NK-92 (cell line): ENCODE results near the gene NRP2.

Experiments
- DNase-seq: peaks from one replicate; lab custom pipeline; 2025; ENCODE audit not compliant: unreplicated experiment; lab: John Stamatoyannopoulos, UW

Gene NRP2

DNA sequence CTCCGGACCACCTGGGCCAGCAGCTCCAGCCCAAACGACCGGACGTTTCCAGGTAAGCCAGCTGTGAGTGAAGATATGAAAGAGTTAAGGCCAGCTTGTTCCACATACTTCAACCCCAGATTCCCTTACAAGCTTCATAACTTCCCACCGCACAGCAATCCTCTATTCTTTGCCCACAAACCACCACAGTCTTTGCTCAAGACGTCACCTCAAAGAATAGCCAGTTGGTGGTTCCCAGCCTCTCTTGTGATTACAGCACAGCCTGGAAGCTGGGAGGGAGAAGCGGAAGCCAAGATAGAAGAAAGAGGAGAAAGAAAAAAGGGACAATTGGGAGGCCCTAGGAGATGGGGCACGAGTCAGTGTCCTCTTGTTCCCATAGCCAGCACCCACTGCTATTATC, 70.6 kb downstream of the NRP2 start:
- no peak for DNase-seq

GRCh38 chr2:205754285-205754923, 72.1 kb downstream of the NRP2 start:
- no peak for DNase-seq

GRCh38 chr2:205754924-205755321, 72.6 kb downstream of the NRP2 start:
- no peak for DNase-seq

- no peak for DNase-seq
These were observed 73.6 kb downstream of the NRP2 start for GRCh38 chr2:205755923-205756322.

DNA sequence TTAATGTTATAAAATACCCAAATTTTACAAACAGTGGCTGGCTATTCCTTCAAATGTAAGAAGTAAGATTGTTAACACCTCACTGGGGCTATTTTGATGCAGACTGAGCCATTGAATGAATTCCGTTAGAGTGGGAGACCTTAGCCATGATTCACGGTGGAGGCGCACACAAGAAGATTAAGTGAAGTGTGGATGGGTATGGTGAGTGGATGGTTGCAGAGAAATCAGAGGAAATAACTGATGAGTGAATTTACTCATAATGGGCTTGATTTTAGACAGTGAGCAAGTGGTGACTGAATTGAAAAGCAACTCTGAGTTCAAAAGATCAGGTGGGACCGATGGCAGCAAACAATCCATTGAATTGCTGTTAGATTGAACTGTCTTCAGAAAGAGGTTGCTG, 75.0 kb downstream of the NRP2 start:
- no peak for DNase-seq

- no peak for DNase-seq
These were observed 75.8 kb downstream of the NRP2 start for GRCh38 chr2:205758051-205758450.

GRCh38 chr2:205758500-205758899, 76.2 kb downstream of the NRP2 start:
- DNase-seq, result no peak

GRCh38 chr2:205759257-205759656, 77.0 kb downstream of the NRP2 start:
- DNase-seq, result no peak

DNA sequence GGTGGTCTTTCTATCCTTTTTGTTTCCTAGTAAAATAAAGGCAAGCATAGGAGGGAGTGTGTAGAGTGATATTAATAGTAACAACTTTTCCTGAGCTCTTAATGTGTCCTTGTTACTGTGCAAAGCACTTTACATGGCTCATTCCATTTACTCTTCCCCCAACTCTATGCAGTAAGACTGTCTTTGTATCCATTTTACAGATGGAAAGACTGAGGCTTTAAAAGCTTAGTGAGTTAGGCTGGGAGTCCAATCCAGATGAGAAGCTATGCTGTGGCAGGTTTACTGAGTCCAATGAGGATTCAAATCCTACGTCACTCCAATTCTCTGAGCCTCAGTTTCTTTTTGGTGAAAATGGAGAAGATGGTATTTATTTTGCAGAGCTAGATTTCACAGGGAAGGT, 77.4 kb downstream of the NRP2 start:
- DNase-seq, result no peak

GRCh38 chr2:205760157-205760556, 77.9 kb downstream of the NRP2 start:
- no peak for DNase-seq

DNA sequence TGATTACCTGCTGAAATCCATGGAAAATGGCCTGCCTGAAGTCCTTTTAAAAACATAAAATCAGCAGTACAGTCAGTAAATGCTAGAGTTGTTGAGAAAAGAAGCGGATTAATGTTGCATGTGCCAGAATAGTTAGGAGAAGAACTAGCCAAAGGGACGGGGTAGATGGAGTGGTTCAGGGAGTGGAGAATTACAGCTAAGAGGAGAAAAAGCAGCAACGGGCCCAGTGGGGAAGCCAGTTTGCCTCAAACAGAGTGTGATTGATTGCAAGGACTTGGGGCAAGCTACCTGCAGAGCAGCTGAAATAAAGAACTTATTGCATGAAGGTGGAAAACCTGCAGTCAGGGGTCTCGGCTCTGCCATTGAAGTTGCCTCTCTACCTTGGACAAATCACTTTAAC, 79.1 kb downstream of the NRP2 start:
- DNase-seq, result no peak

DNA sequence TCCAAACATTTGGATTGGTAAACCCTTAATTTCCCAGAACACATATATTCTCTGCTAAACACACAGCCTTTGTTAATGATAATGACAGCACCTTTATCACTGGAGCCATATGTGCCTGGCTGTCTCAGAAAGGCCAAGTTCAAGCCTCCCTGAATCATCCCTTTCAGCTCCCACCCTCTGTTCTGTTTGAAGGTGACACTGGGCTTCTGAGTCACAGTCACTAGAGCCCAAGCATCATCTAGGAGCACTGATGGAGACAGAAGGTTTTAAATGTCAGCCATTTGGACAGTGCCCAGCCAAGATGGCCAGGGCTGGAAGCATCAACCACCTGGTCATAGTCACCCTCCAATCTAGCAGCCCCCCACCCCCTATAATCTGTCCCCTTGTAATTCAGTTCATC, 80.6 kb downstream of the NRP2 start:
- no peak for DNase-seq

- DNase-seq, result no peak
These were observed 81.5 kb downstream of the NRP2 start for GRCh38 chr2:205763708-205764211.

DNA sequence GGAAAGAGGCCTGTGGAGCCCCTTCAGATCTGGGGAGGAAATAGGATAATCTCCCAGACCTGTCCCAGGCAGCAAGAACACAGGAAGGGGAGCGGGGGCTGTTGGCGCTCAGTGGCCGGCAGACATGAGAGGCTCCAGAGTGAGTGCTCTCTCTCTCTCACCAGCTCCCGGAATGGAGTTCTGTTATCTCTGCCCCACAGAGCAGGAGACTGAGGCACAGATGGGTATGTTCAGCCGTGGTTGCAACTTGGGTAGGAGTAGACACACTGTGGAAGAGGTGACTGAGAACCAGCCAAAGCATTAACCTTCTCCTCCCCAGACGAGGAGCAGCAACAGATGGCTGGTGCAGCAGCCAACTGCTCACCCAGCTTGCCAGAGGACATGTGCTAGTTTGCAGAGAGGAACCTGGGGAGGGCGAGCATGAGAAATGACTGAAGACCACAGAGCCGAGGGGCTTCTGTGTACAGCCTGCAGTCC, 82.0 kb downstream of the NRP2 start:
- DNase-seq, result no peak

GRCh38 chr2:205765151-205765550, 82.8 kb downstream of the NRP2 start:
- DNase-seq, result no peak

DNA sequence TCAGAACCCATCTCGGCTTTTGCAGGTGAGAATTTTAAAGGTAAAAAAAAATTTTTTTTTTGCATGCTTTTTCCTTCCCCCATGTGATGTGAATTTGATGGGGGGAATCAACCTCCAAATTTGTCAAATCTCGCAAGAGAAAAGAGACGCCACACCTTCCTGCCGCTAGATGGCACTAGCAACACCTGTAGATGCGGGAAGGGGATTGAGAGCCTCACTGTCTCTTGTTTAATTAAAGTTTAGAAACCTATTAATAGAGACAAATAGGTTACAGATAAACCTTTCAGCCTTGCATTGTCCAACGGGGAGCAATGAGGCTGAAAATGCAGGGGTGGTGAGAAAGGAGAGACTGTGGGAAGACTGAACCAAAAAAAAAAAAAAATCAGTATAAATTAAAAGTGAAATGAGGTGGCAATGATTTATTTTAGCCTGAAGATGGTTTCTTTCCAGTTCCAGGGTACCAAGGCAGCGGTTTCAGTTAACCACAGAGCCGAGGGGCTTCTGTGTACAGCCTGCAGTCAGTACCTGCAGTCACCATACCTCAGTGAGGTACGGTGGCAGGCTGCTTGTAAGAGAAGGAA, 84.6 kb downstream of the NRP2 start:
- no peak for DNase-seq

DNA sequence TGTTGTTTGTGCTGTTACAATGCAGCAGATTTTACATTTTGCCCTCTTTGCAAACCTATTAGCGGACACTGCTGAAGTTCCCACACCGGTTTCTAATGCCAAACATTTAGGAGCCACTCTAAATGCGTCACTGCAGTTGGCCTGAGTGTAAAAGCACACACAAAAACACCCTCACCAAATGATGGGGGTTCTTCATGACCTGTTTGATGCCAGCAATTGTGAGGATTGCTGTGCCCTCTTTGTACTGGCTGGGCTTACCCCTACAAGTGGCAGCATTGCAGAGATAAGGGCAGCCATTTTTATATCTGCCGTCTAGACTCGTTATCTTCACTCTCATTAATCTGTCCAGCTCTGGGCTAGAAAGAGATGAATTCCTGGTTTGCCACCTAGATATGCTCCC, 85.3 kb downstream of the NRP2 start:
- no peak for DNase-seq

- DNase-seq, result no peak
These were observed 86.0 kb downstream of the NRP2 start for GRCh38 chr2:205768341-205768740.

- no peak for DNase-seq
These were observed 86.7 kb downstream of the NRP2 start for GRCh38 chr2:205768815-205769494.

GRCh38 chr2:205769495-205769850, 87.2 kb downstream of the NRP2 start:
- DNase-seq, result no peak

DNA sequence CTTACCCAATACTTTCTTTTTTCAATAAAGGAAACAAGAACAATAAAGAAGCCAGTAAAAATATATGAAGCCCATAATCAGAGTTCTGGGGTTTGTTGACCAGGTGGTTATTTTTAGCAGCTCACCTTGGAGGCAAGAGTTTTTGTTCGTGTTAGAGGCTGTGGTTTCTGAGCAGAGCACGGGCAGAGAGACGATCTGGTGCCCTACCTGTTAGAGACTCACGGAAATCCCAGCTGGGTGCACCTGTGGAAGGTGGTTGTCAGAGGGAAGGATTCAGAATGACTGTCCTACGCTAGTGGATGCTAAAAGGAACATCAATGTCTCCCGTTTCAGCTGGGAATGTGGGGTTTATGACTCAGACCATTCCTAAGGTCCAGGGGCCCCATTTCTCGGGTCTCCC, 87.6 kb downstream of the NRP2 start:
- no peak for DNase-seq

- no peak for DNase-seq
These were observed 88.3 kb downstream of the NRP2 start for GRCh38 chr2:205770577-205770976.
